Activated naive CD8-positive, alpha-beta T cell treated with anti-CD3 and anti-CD28 coated beads, Interleukin-2, amount 50 U/mL, for 16 hours (primary cell): ENCODE data around the gene IHH.

Experiments used
- DNase-seq: peaks from one replicate; pipeline ENCODE4 v3.0.0-alpha.2; 2020; ENCODE audit warnings: low read depth, low spot score

The IHH gene

DNA sequence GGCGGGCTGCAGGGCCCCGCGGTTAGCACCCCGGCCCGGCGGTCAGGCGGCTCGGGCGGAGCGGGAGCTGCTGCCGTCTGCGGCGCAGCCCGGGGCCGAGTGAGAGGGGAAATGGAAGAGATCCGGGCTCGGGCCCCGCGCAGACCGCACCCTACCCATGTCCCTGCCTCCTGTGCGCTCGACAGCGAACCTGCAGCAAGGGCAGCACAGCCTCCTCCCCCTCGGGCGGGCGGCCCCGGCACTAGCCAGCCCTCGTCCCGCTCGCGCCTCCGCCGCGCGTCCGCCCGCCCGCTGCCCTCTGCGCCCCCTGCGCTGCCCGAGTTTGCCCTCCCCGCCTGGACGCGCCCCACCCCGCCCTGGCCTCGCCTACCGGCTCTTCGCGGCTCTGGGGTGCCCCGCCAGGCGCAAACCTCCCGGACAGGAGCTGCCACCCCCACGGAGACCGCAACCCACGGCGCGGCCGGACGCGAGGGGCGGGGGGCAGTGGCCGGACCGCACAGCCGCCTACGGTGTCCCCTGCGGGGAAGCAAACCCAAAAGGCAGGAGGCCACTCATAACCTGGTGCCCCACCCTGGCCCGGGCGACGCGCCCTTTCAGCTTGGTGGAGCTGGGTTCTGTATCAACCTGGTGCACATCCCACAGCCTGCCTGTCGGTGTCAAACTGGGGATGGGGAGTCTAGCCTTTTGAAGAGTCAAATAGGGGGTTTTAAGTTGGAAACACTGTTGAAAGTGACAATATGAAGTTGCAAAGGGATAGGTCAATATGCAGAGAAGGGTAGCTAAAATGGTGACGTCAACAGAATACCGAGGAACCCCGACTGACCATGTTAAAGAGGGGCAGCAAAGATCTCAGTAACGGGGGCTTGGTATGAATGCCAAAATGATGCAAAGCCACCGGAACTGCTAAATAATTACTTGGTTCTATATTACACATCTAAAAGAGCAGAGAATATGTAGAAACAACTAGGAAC is at the start of gene IHH:
Gene IHH, minus strand, starts transcription at position 101 of the 971 bp plus-strand sequence. CDS start 454 bp downstream, outside the sequence.
- DNase-seq: no peak

DNA sequence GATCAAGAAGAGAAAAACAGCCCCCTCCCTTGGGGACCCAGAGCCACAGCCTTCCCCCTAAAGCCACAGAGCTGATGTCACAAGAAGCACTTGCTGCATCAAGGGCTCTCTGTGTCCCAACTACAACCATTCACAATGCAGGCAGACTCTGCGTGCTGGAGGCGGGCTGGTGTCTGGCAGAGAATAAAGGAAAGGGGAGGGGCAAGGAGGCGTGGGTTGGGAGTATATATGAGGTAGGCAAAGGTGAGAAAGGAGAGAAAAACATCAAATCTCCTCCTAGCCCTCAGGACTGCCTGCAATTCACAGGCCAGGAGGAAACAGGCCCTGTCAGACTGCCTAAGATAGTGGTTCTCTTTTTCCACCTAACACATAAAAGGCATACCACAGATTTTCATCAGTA is 48.8 kb upstream of the IHH start:
- peak; percentile 45 for DNase-seq

DNA sequence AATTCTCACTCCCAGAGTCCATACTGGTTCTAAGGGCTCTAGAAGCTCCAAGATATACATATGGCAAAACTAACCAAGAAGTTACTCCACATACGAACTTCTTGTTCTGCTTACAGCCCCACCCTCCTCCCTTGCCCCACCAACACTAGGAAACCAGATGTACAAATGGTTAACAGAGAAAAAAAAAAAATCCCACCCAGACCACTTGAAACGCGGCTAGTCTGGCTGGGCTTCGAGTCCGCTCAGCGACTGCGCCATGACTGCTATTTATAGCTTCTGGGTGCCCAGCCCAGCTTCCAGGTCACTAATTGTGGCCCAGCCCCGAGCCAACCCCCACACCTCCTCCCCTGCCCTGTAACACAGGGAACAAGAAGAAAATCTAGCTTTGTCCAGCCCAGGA is 47.0 kb upstream of the IHH start:
- no peak for DNase-seq

DNA sequence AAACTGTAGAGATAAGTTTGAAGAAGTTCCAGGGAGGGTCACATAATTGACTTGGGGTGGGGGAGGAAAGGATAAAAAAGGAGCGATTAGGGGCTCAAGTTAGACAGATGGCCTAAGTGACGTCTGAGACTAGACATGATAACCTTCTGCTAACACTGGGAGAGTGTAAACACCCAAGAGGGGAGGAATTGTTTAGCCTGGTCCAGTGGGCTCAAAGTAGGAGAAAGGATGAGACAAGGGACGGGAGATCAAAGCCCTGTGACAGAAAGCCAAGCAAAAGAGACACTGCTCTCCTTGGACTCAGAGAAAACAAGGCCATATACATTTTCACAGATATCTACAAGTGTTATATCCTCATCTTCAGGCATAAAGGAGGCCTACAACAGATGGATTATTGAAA is 45.5 kb upstream of the IHH start:
- no peak for DNase-seq

- DNase-seq: no peak
Observed at GRCh38 chr2:219104107-219105035, 43.6 kb upstream of the IHH start.

DNA sequence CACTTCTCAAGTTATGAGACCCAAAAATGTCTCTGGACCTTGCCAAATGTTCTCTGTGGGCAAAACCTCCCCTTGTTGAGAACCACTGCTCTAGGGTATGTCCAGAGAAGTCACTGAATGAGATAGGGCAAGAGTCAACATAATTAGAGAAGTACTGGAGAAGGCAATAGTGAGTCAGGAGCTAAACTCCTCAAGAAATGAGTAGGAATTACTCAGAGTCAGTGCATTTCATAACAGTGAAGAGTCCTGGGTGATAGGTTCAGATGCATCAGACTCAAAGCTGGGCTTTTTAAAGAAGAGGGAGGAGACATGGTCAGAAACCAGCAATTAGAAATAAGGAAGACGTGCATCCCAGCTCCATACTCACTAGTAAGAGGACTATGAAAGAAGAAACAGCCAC is 38.6 kb upstream of the IHH start:
- DNase-seq: no peak

DNA sequence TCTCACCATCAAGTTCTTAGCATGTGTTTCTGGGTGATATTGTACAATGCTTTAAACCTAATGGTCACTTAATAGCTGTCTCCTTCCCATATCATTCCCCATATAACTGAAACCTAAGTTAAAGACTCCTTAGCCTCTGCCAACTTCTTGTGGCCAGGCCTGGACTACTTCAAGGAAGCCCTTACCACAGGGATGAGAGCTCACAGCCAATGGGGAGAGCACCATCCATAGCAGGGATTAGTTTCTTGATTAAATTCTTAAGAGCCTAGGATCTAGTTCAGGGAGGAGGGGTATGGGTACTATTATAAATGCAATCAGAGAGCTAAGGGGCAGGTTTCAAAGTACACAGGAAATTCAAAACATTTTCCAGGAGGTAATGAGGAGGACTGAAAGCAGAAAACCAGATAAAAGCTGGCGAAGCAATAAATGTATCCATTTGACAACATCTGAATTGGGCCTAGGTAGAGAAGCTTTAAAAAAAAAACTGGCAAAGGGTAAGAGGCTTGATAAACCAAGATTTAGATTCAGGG is 34.8 kb upstream of the IHH start:
- no peak for DNase-seq

DNA sequence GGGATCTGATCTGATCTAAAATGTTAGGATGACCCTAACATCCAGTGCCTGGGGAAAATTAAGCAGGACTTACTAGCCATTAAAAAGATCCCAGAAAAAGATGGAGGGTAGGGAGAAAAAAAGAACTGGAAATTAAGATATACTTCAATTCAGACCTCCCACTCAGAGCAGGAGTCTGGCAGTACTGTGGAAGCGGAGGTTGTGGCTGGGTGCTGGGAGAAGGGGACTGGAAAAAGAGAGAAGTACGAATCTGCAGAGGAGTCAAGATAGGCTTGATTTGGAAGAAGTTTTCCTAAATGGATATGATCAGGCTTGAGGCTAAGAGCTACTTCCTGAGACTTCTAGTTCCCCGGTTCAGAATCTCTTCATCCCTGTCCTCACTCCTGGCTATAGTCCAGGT is 33.5 kb upstream of the IHH start:
- DNase-seq: no peak

DNA sequence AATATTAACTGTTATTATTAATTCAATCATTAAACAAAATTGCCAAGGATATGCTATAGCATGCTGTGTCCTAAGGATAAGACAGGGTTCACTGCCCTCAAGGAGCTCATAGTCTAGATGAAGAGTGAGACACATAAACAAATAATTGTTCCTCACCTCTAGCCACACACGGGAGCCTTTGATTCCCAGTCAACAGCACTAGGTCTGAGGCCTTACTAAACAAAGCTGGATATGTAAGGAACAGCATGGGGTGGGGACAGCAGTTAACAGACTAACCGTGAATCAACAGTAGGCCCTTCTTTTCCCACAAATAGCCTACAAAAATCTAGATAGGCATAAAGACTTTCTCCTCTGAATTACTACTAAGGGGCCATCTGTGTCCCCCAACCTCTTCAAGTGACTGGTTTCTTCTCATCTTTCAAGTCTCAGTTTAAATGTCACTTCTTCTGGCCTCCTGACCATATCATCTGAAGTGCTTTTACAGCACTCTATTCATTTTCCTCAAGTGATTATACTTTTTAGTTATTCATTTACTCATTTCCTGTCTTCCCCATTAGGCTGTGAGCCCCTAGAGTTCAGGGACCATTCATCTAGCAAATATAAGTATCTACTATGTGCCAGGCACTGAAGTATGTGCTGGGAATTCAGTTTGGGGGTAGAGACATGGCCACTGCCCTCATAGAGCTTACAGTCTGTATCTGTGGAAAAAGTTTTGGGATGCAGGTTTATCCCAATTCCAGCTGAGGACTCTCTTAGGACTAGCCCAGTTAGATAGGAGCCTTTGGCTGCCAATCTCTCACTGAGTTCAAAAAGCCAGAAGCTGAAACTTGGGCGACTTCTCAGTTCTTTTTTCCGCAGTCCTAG is 29.9 kb upstream of the IHH start:
- no peak for DNase-seq

GRCh38 chr2:219089330-219089729 is 28.6 kb upstream of the IHH start:
- no peak for DNase-seq

- no peak for DNase-seq
Observed at GRCh38 chr2:219087848-219088247, 27.1 kb upstream of the IHH start.

DNA sequence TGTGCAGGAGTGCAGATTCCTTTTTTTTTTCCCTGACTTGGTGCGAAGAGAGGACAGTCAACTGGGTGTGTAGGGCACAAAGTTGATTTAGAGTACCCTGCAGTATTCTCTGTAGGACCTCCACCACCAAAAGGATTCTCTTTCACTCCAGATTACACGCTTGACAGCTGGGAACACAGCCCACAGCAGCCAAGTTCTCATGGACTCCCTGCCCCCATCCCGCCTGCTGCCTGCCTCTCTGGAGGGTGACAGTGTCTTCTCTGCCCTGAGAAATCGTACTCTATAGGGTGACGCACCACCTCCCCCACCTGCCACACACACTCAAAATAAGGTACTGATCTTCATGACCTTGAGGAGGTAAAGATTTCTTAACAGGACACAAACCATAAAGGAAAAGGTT is 26.6 kb upstream of the IHH start:
- DNase-seq: no peak

GRCh38 chr2:219086196-219086595 is 25.5 kb upstream of the IHH start:
- DNase-seq: no peak

- no peak for DNase-seq
Observed at GRCh38 chr2:219084791-219085190, 24.1 kb upstream of the IHH start.

GRCh38 chr2:219082332-219082958 is 21.7 kb upstream of the IHH start:
- no peak for DNase-seq

DNA sequence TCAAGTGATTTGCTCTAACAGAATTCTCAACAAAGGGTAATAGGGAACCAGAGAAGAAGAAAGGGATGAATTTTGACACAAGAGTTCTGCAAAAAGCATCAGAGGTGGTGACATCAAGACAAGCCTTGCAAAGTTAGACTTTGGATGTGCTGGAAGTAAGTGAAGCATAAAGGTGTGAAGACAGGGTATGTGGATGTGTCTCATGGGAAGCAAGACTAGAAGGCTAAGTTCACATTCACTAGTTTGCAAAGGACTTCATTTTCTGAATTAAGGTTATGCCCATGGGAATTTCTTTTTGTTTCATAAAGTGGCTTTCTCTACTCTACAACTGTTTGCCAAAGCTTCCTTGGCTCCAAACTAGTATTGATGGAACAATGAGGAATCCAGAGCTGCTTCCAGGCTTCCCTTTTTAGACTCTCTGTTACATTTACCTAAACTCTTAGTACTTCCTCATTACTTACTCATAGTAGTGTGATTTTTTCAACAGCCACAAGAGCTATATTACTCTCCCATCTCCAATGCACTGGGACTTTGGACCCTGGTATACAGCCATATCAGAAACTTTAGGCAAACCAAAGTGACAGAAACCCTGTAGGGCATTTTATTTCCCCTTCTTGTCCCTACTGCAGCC is 21.1 kb upstream of the IHH start:
- DNase-seq: no peak

- no peak for DNase-seq
Observed at GRCh38 chr2:219081096-219081495, 20.4 kb upstream of the IHH start.

DNA sequence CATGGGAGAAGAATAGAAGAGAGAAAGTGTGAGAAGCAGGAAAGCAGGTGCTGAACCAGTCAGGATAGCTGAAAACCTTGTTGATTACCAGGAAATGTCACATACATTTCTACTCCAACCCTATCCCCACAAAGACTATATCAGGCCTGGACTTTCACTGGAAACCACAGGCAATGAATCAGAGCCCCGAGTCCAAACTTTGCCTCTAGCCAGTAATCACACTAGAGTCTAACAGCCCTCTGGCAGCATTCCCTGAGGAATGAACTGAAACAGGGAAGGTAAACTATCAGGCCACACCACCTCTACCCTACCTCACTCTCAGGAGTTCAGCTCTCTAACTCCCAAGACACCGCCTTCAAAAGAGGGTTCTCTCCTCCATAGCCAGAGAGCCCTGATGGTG is 18.7 kb upstream of the IHH start:
- no peak for DNase-seq

DNA sequence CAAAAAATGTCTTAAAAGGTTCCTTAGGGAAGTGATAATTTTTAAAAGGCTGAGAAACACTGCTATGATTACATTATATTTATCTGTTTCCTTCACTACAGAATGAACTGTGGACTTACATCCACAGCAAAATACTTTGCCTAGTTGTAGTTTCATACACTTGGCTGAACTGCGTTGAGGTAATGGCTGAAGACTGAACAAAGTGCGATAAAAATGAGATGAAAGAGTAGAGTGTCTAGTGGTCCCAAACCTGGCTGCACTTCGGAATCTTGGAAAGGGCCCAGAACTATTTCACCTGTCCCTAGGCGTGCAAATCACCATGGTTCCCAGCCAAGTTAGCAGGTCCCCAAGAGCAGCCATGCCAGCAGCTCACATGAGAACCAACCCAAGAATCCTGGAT is 18.2 kb upstream of the IHH start:
- DNase-seq: no peak

- DNase-seq: no peak
Observed at GRCh38 chr2:219078126-219078525, 17.4 kb upstream of the IHH start.
